Adipose tissue (tissue), 3 donors: ENCODE data around the gene CPLANE2. TPM values are rescaled to one million over a fixed set of nuclear protein-coding genes. Genes with fewer than 3 reads are reported as not detected.
"Not testable (repeated sequence)": the region's sequence is repeated elsewhere in the genome, so short reads cannot be mapped to it uniquely, and the experiment has no call there.

Source experiments
- H3K27ac ChIP-seq: one replicate; pipeline ENCODE4 v1.5.1; 2013; ENCODE audit warnings: low read depth, low read length
- WGBS, 3 donors: extraction: QIAGEN DNeasy Blood & Tissue Kit; methylation state at CpG; one replicate each; pipeline ENCODE4 v1.1.7; 2013; 5-methylcytosine and 5-hydroxymethylcytosine counted together
- polyA plus RNA-seq, 3 donors: library from polyadenylated mRNA; stranded (reverse); fragments of 200-250 nt; gene quantifications; one replicate each; pipeline ENCODE4 v1.2.3, GENCODE V29; 2013
- donor health status: healthy with polysubstance abuse.
- donor health status: Bipolar disorder and iron deficiency.
- donor health status: healthy.

CPLANE2 gene
- polyA plus RNA-seq, 3 donors: 1.8 to 3.3 (median 3.2) TPM

DNA sequence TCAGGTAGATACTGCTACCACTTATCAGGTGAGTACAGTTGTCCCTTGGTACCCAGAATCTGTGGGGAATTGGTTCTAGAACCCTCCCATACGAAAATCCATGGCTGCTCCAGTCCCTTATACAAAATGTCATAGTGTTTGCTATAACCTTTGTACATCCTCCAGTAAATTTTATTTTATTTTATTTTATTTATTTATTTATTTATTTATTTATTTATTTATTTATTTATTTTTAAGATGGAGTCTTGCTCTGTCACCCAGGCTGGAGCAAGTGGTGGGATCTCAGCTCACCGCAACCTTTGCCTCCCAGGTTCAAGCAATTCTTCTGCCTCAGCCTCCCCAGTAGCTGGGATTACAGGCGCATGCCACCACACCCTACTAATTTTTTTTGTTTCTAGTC, 23.4 kb downstream of the CPLANE2 start:
- H3K27ac ChIP-seq: not testable (repeated sequence)
- WGBS, 3 donors: 89 to 92% (median 91%) methylated on average over 3 of the region's 3 CpGs

DNA sequence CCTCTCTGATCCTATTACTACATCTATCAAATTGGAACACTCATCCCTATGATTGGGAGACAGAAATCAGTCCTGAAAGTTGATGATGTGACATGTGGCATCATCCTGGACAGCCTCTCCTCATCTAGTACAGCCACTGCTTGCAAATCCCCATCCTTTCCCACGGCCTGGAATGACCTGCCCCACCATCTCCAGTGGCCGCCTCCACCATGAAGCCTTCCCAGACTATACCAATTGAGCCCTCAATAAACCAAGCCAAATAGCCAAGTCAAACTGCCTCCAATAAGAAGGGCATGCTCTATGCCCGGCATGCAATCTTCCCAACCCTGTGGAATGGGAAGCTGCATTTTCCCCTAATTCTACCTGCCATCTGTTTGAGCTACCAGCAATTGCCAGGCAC, 24.0 kb downstream of the CPLANE2 start:
- WGBS, 3 donors: 64 to 72% (median 65%) methylated on average over 3 of the region's 3 CpGs
- H3K27ac ChIP-seq: no peak overlapping the region

DNA sequence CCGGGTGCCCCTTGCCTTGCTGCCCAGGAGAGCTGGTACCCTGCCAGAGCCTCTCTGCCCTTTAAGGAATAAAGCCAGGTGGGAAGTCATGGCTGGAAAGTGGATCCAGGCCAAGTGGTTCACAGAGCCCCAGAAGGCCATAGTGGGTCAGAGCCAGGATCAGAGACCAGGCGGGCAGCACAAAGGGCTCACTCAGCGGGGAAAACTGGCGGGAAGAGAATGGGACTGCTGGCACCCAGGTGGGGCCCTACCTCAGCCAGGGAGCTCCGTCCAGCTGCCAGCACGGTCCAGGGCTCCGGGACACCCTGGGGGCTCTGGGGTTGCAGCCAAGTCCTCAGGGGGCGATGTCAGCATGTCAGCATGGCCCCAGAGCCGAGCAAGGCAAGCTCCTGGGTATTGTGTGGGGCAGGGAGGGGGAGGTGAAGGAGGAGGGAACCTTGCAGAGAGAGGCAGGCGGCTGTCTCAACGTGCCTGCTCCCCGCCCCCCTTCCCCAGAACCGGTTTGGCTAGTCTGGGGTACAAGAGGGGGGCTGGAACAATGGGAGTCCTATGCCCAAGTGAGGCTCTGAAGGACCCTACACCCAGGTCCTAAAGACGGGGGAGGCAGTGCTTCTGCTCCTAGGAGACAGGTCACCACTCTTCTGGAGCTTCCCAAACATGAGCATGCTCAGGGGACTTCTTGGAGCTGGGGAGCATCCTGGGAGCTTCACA, 24.6 kb downstream of the CPLANE2 start, which contains the start of gene ARHGEF19:
Gene ARHGEF19 (minus strand): TSS at position 402 of the 711 bp plus-strand sequence. CDS start 3,598 bp downstream, outside the sequence.
- H3K27ac ChIP-seq: no peak within 1 kb of the TSS
- WGBS, 3 donors: 14 to 53% (median 49%) methylated on average over 14 of the region's 14 CpGs

DNA sequence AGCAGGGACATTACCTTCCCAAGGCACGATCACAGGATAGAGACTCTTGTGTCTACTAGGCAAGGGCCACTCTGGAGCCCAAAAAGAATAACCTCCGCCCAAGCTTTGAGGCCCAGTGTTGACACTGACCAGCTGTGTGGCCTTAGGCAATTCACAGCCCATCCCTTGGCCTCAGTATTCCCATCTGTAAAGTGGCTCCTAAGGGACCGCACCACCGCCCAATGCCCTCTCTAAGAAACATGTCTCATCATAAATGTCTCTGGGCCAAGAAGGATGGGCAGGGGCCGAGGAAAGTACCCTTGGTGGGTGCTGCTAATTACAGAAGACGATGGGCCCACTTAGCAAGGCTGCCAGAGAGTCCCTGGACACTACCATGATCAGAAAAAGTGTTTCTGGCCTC, 25.2 kb downstream of the CPLANE2 start:
- no peak overlapping the region for H3K27ac ChIP-seq
- 53 to 92% (median 87%) methylated on average over 6 of the region's 6 CpGs for WGBS, 3 donors

DNA sequence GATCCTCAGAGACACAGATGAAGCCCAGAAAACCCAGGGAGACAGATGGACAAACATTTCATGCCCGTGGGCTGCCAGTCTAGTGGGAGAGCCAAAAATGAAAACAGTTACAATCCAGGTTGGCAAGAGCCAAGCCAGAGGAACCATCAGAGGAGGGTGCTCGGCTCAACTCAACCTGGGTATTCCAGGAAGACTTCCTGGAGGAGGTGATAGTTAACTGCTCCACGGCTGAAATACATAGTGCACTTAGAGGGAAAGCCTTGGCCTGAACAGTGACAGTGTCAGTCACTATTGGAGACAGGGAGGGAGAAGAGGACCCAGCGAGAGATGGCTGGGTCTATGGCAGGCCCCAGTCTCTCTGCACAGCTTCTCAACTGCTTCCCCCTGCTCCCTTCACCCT, 26.4 kb downstream of the CPLANE2 start:
- 70 to 86% (median 85%) methylated on average over 4 of the region's 4 CpGs for WGBS, 3 donors

DNA sequence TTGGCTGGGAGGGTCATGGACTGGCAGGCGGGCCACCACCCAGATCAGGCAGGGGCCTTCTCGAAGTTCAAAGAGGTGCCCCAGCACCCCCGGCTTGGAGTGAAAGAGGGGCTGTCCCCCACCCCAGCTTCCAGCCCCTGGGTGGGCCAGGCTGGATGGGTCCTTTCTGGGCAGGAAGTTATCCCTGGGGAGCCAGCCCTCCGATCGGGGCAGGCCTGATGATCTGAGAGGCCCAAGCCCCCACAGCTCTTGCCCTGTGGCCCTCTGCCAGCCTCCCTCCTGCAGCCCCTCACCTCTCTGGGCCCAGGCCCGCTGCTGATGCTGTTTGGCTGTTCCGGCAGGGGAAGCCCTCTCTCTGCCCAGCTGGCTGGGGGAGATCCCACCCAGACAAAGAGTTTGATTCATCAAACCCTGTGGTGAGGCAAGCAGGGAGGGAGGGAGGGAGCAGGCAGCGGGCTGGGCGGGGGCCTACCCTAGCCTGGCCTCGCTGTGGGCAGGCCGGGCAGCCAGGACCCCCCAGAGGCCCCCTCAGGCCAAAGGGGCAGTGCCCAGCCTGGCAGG, 27.1 kb downstream of the CPLANE2 start:
- no peak overlapping the region for H3K27ac ChIP-seq
- WGBS, 3 donors: 68 to 83% (median 77%) methylated on average over 11 of the region's 11 CpGs

More for the DNA sequence above, 26.4 kb downstream of the CPLANE2 start:
- no peak overlapping the region for H3K27ac ChIP-seq

DNA sequence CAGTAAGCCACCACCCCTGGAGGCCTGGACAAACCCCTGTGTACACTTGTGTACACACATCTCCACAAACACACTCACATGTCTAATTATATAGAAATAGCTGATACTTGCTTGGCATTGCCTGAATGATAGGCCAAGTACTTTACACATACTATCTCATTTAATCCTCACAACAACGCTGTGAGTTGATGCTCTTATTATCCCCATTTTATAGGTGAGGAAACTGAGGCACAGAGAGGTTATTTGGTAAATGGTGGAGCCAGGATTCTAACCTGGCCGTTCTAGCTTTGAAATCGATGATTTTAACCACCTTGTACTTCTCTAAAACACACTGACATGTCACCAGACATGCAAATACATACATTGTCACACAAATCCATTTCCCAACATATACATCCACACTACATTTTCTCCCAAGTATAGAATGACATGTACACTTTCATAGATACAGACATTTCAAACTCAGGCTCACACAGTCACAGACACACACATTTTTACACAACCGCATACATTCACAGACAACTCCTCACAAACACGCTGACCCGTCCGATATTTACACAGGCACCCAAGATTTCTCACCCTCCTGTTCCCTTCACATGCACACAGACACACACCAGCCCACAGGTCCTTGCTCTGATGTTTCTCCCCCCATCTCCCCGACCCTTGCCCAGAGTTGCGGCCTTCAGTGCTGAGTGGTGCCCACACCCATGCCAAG, 27.7 kb downstream of the CPLANE2 start:
- no peak overlapping the region for H3K27ac ChIP-seq
- WGBS, 3 donors: 61 to 83% (median 82%) methylated on average over 9 of the region's 9 CpGs

DNA sequence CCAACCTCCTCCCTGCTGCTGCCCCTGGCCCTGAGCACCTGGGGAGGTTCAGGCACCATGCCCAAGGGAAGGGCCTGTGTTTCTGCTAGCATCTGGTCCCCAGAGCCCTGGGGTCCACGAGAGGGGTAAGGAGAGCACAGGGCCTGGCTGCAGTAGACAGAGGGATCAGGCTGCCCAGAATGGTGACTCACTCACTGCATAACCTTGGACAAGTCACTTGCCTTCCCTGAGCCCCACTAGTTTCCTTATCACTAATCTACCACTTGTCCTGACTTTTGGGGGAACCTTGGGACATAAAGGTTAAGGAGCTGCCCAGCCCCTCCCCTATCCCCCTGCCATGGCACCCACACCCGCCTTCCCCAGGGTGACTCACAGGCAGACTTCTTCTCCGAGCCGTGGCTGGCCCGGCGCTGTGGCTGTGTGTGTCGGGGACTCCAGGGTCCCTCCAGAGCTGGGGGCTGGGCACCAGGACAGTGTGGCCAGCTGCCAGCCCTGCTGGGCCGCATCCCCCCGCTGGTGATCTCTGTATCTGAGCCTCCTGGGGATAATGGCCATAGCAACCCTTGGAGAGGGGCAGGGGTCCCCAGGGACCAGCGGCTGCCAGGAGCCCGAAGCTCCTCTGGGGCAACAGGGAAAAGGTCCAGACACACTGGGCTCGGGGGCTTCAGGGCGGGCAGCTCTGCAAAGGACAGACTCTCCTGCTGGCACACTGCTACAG, 28.6 kb downstream of the CPLANE2 start:
- H3K27ac ChIP-seq: no peak overlapping the region
- 82 to 85% (median 82%) methylated on average over 13 of the region's 13 CpGs for WGBS, 3 donors

DNA sequence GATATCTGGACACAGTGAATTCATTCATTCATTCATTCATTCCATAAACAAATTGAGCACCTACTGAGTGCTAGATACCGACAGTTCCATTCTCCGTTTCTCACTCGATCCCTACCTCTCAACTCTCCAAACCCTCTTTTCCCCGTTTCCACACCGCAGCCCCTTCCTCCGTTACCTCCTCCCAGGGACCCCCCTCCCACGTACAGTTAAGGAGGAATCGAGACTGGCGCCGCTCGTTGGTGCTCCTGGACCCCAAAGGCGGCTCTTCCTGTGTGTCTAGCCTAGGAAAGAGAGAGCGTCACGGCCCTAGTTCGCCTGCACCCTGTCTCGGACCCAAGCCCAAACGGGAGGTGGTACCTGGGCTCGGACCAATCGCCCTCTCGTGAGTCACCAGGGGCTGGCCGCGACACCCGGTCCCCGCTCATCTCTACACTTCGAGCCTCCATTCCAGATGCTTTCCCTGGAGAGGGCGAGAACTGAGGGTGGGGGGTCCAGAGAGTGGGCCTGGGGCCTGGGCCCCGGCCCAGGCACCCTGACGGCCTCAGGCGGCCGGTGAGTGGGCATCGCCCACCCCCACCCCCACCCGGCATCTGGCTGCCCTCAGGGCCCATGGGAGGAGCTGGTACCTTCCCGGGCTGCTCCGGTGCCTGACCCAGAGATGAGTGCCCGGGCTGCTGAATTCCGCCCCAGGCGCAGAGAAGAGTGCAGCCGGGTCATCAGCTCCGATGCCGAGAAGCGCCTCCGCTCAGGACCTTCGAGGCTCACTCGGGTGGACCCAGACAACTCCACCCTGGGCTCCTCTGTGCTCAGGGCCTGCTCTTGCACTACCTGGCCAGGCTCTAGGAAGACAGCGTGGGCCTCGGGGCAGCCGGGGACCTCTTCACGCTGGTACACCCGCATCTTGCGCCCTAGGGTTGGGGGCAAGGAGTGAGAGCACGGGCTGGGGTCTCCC, 29.4 kb downstream of the CPLANE2 start:
- WGBS, 3 donors: 56 to 72% (median 58%) methylated on average over 44 to 51 of the region's 51 CpGs
- H3K27ac ChIP-seq: no peak overlapping the region

DNA sequence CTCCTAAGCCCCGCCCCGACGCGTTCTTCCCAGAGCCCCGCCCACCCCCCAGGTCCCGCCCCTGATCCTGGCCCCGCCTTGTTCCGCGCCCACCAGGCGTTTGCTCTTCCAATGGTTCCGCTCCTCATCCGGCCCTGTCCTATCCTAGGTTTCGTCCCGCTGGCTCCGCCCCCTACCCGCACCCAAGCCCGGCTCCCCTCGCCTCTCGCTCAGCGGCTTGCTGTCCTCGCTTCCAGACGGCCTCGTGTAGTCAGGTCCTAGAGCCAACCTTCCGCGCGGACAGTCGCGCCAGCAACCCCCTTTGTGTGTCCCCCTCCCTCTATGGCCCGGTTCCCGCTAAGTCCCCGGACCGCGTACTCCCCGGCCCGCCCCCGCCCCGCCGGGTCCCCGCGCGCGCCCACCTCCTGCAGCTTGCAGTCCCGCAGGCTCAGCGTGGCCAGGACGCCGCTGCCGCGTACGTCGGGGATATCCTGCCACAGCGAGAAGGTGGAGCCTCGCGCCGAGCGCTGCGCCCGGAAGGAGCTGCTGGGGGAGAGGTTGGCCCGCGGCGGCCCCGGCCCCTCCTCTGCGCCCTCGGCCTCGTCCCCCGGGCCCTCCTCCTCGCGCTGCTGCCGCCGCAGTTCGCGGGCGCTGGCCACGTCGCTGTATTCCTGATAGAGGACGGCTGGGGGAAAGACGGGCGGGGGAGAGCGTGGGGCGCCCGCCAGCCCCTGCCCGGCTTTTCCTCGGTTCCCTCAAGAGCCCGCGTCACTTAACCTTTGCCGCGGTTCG, 30.3 kb downstream of the CPLANE2 start:
- 0 to 1% (median 1%) methylated on average over 69 to 87 of the region's 87 CpGs for whole genome bisulfite sequencing, 3 donors
- H3K27ac ChIP-seq: peak overlapping the region; percentile 58

DNA sequence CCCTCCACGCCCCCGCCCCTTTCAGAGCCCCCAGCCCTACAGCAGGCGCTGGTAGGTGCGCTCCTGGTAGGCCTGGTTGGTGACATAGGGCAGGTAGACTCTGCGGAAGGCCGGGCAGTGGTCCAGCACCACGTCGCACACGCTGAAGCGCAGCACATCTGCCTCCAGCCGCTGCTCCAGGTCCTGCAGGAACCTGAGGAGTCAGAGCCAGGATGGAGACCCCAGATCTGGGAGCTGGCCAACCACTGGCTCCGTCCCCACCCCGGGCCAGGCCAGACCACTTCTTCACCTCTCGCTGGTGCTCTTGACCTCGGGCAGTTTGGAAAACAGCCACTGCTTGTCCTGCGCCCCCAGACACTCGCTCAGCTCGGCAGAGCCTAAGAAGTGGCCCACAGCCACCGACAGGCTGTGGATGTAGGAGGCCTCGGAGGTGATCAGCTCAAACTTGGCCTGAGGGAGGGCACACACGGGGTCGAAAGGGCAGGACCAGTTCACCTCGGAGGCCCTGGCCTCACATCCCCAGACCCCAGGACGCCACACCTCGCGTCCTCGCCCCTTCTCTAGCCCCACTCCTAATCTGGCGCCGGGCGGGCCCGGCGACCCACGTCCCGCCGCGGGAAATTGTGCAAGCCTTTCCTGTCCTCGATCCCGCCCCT, 31.0 kb downstream of the CPLANE2 start:
- WGBS, 3 donors: 36 to 39% (median 38%) methylated on average over 29 to 38 of the region's 38 CpGs

DNA sequence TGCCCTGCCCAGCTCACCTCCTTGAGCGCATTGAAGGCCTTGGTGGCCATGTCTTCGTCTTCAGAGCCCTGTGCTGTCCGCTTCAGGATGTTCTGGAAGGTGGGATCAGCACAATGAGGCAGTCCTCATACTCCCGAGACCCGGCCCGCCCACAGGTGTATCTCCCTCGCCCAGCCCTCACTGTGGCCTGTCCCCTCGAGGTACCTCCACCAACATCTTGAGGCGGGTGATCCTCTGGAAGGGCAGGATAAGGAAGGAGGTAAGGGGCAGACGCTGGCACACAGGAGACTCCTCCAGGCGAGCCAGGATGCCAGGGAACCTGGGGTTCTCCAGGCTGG, 31.7 kb downstream of the CPLANE2 start:
- WGBS, 3 donors: 90 to 96% (median 94%) methylated on average over 11 of the region's 11 CpGs
- H3K27ac ChIP-seq: no peak overlapping the region

More for the DNA sequence above, 31.0 kb downstream of the CPLANE2 start:
- no peak overlapping the region for H3K27ac ChIP-seq

DNA sequence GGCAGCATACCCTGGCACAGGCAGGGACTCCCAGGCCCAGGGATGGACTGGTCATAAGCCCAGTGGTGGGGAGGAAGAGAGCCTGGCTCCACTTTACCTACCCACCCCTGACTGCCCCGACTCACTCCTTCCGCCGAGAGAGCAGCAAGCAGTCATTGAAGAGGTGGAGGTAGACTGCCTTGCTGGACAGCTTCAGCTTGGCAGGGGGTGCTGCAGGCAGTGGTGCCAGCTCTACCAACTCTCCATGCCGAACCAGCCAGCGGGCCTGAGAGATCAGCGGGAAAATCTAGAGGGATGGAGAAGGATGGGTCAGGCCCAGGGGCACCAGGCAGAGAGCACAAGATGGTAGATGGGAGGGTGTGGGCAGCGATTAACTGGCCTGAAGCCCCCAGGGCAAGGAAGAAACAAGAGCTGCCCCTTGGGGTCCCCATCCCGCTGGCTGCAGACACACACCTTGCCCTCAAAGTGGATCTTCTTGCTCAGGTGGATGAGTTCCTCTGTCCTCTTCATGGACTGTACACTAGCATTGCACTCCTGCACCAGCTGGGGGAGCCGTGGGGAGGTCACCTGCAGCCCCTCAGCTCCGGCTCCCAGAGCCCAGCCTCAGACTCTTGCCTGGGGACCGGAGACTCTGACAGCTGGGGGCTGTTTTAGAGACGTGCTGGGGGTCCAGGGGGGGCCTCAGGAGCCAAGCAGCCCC, 32.2 kb downstream of the CPLANE2 start:
- no peak overlapping the region for H3K27ac ChIP-seq

DNA sequence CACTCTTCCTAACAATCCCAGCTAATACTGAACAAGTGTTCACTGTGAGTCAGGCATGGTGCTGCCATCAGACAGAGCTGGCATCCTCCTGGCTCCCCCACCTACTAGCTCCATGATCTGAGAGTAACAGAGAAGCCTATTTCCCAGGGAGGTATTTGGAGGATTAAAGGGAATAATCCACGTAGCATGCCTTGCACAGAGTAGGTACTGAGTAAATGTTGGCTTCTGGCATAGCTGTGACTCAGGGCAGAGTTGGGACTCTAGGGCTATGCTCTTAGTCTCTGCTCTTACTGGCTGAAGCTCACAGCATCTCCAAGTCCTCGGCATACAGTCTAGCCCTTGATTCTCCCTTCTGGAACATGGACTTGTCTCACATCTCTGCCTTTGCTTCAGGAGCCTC, 32.8 kb downstream of the CPLANE2 start:
- H3K27ac ChIP-seq: no peak overlapping the region
- 90 to 96% (median 94%) methylated on average over 2 of the region's 2 CpGs for WGBS, 3 donors

More for the DNA sequence above, 32.2 kb downstream of the CPLANE2 start:
- WGBS, 3 donors: 83 to 89% (median 85%) methylated on average over 12 of the region's 12 CpGs

DNA sequence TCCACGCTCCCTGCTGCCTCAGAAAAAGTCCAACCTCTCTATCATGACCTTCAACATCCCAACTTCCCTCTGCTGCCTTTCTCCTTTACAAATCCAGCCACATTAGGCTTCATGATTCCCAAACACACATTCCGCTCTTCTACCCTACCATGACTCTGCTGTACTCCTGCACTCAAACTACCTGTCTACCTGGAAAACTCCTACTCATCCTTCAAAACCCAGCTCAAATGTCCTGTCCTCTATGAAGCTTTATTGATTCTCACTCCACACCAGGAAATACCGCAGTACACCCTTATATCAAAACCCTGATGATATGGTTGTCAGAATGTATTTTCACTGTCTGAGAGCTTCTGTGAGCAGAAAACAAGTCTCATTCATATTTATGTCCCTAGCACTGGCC, 33.4 kb downstream of the CPLANE2 start:
- no peak overlapping the region for H3K27ac ChIP-seq
- WGBS, 3 donors: 54 to 70% (median 56%) methylated on average over 3 of the region's 3 CpGs
